Suprapubic skin (tissue), 4 donors: Measurements from ENCODE around the gene CACNA1D.

ENCODE experiments used
- EP300 ChIP-seq: sonication (generic); formaldehyde crosslinking; IDR thresholded peaks from one replicate; pipeline ENCODE4 v1.6.1; 2017; ENCODE audit warnings: antibody characterized with exemption
- POLR2AphosphoS5 ChIP-seq, 3 donors: sonication (generic); formaldehyde crosslinking; IDR thresholded peaks; one replicate each; pipeline ENCODE4 v1.6.1; 2017; ENCODE audit warnings: antibody characterized with exemption in 3 of 3
- TF ChIP-seq, protein P1 (sequence below), 2 donors: fragments of 200-600 bp in 1 of 2; fragments of 450-650 bp in 1 of 2; sonication (generic) in 1 of 2; IDR thresholded peaks; one replicate each; pipeline ENCODE4 v1.5.1; 2016 to 2019; ENCODE audit warnings: antibody characterized with exemption in 2 of 2, mild to moderate bottlenecking in 1 of 2, moderate library complexity in 1 of 2

DNA sequence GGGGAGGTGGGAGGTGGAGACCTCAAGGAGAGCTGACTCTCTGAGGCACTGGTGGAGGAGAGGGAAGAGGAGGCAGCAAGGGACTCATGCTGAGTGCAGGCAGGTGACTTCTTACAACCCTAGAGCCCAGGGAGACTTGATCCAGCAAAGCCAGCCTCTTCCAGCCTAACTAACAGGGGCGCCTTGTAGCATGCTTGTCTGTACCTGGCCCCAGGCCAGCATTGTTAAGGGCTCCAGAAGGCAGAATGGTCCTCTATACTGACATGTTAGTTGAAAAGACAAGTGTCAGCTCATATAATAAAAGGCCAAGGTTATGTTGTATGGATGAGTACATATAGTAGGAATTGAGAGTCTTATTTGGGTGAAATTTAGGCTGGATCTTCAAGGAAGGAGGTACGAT, 286.4 kb downstream of the CACNA1D start:
- TF ChIP-seq, protein P1, sequence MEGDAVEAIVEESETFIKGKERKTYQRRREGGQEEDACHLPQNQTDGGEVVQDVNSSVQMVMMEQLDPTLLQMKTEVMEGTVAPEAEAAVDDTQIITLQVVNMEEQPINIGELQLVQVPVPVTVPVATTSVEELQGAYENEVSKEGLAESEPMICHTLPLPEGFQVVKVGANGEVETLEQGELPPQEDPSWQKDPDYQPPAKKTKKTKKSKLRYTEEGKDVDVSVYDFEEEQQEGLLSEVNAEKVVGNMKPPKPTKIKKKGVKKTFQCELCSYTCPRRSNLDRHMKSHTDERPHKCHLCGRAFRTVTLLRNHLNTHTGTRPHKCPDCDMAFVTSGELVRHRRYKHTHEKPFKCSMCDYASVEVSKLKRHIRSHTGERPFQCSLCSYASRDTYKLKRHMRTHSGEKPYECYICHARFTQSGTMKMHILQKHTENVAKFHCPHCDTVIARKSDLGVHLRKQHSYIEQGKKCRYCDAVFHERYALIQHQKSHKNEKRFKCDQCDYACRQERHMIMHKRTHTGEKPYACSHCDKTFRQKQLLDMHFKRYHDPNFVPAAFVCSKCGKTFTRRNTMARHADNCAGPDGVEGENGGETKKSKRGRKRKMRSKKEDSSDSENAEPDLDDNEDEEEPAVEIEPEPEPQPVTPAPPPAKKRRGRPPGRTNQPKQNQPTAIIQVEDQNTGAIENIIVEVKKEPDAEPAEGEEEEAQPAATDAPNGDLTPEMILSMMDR (IDR thresholded peaks at IDR 0.05), result no peak
- TF ChIP-seq EP300 (no peak), POLR2AphosphoS5 (IDR thresholded peaks at IDR 0.05) (no peak)
